HEK293 (cell line): ENCODE results near the gene GSC2.

ENCODE experiments used
- CTCF ChIA-PET: fragments of 350-600 bp; formaldehyde crosslinking; extraction: SDS; loops from one replicate; lab custom pipeline; 2021; ENCODE audit warnings: antibody characterized with exemption; lab: Yijun Ruan, JAX
- POLR2A ChIA-PET: fragments of 300-600 bp; formaldehyde crosslinking; extraction: SDS; loops from one replicate; lab custom pipeline; 2020; ENCODE audit warnings: antibody characterized with exemption, inconsistent platforms; lab: Yijun Ruan, JAX
- H3K27ac ChIP-seq: fragments of 200-500 bp; sonication (Bioruptor generic); 2 replicates; pipeline ENCODE4 v1.5.1; 2014; ENCODE audit warnings: low read depth, low read length, control low read depth, inconsistent platforms; ENCODE audit errors: extremely low read depth
- H3K36me3 ChIP-seq, 2 experiments: fragments of 200-500 bp in 1 of 2; sonication (Bioruptor generic) in 1 of 2; 1 replicate in 1 of 2; 2 replicates in 1 of 2; pipeline ENCODE4 v1.5.1; 2014 to 2017; ENCODE audit warnings: inconsistent platforms in 2 of 2, low read length in 2 of 2; ENCODE audit not compliant: control insufficient read depth in 2 of 2, insufficient read depth in 1 of 2
- H3K4me1 ChIP-seq: fragments of 200-500 bp; sonication (Bioruptor generic); 2 replicates; pipeline ENCODE4 v1.5.1; 2014; ENCODE audit warnings: mild to moderate bottlenecking, low read length, inconsistent platforms; ENCODE audit not compliant: control insufficient read depth, insufficient read depth
- H3K4me3 ChIP-seq: 2 replicates; pipeline ENCODE4 v1.5.1; 2011; ENCODE audit warnings: low read depth, mild to moderate bottlenecking, control low read depth, low read length, moderate library complexity
- H3K9me3 ChIP-seq: fragments of 200-500 bp; sonication (Bioruptor generic); 2 replicates; pipeline ENCODE4 v1.5.1; 2014; ENCODE audit warnings: low read depth, low read length, inconsistent platforms; ENCODE audit not compliant: control insufficient read depth, insufficient read depth
- GFI1B ChIP-seq: fragments of 450-650 bp; formaldehyde crosslinking; IDR thresholded peaks from 2 replicates; pipeline ENCODE4 v1.5.1; 2016; ENCODE audit warnings: missing biosample characterization, missing genetic modification characterization
- HOXA7 ChIP-seq: sonication (generic); formaldehyde crosslinking; IDR thresholded peaks from 2 replicates; pipeline ENCODE4 v1.8.1; 2022; ENCODE audit warnings: missing genetic modification reagents, borderline replicate concordance
- KLF16 ChIP-seq: fragments of 450-650 bp; formaldehyde crosslinking; IDR thresholded peaks from 2 replicates; pipeline ENCODE4 v1.5.1; 2017; ENCODE audit warnings: missing biosample characterization, missing genetic modification characterization
- REPIN1 ChIP-seq: fragments of 450-650 bp; formaldehyde crosslinking; IDR thresholded peaks from 2 replicates; pipeline ENCODE4 v1.5.1; 2017; ENCODE audit warnings: missing biosample characterization, missing genetic modification characterization, low read depth
- SP7 ChIP-seq: fragments of 450-650 bp; formaldehyde crosslinking; IDR thresholded peaks from 2 replicates; pipeline ENCODE4 v1.5.1; 2016; ENCODE audit warnings: missing biosample characterization, missing genetic modification characterization
- ZBTB6 ChIP-seq: fragments of 450-650 bp; formaldehyde crosslinking; IDR thresholded peaks from 2 replicates; pipeline ENCODE4 v1.5.1; 2017; ENCODE audit warnings: missing biosample characterization, missing genetic modification characterization
- ZNF132 ChIP-seq: fragments of 450-650 bp; formaldehyde crosslinking; IDR thresholded peaks from 2 replicates; pipeline ENCODE4 v1.5.1; 2017; ENCODE audit warnings: missing biosample characterization, missing genetic modification characterization, borderline replicate concordance
- ZNF2 ChIP-seq: fragments of 450-650 bp; formaldehyde crosslinking; IDR thresholded peaks from 2 replicates; pipeline ENCODE4 v1.5.1; 2016; ENCODE audit warnings: missing biosample characterization, missing genetic modification characterization
- ZNF311 ChIP-seq: fragments of 450-650 bp; formaldehyde crosslinking; IDR thresholded peaks from 2 replicates; pipeline ENCODE4 v1.5.1; 2017; ENCODE audit warnings: missing biosample characterization, missing genetic modification characterization, borderline replicate concordance
- ZNF423 ChIP-seq: fragments of 450-650 bp; formaldehyde crosslinking; IDR thresholded peaks from 2 replicates; pipeline ENCODE4 v1.5.1; 2016; ENCODE audit warnings: missing biosample characterization, missing genetic modification characterization
- ZNF518A ChIP-seq: fragments of 450-650 bp; formaldehyde crosslinking; conservative IDR thresholded peaks from 2 replicates; pipeline ENCODE4 v1.5.1; 2016; ENCODE audit warnings: low read depth, missing biosample characterization, missing genetic modification characterization
- ZNF549 ChIP-seq: fragments of 450-650 bp; IDR thresholded peaks from 2 replicates; pipeline ENCODE4 v1.5.1; 2018; ENCODE audit warnings: missing biosample characterization, missing genetic modification characterization, mild to moderate bottlenecking, inconsistent platforms, moderate library complexity
- ZNF571 ChIP-seq: fragments of 450-650 bp; formaldehyde crosslinking; IDR thresholded peaks from 2 replicates; pipeline ENCODE4 v1.5.0; 2017; ENCODE audit warnings: missing biosample characterization, missing genetic modification characterization
- ZNF596 ChIP-seq: fragments of 450-650 bp; IDR thresholded peaks from 2 replicates; pipeline ENCODE4 v1.5.0; 2018; ENCODE audit warnings: missing biosample characterization, mild to moderate bottlenecking, missing genetic modification characterization, moderate library complexity
- ZNF776 ChIP-seq: fragments of 450-650 bp; formaldehyde crosslinking; IDR thresholded peaks from 2 replicates; pipeline ENCODE4 v1.5.0; 2017; ENCODE audit warnings: missing biosample characterization, missing genetic modification characterization, borderline replicate concordance
- ZSCAN16 ChIP-seq: fragments of 450-650 bp; formaldehyde crosslinking; IDR thresholded peaks from 2 replicates; pipeline ENCODE4 v1.5.1; 2016; ENCODE audit warnings: missing biosample characterization, missing genetic modification characterization
- ZSCAN30 ChIP-seq: fragments of 450-650 bp; IDR thresholded peaks from 2 replicates; pipeline ENCODE4 v1.5.1; 2018; ENCODE audit warnings: missing biosample characterization, mild to moderate bottlenecking, missing genetic modification characterization, moderate library complexity

GSC2 gene

GRCh38 chr22:19194766-19195536 is 44.9 kb upstream of the GSC2 start (continued):
- TF ChIP-seq ZNF423 (tag by site-specific recombination) (no peak), ZNF311 (tag by site-specific recombination) (no peak), ZSCAN16 (no peak), ZNF2 (tag by site-specific recombination) (no peak)

- Histone ChIP-seq H3K36me3 (peaks cover 0 to 40% of the 10 kb centered on the region in 2 experiments; a peak in 2 of 3 replicates), H3K4me1 (no peaks in the 10 kb centered on the region), H3K4me3 (no peak overlapping the region), H3K9me3 (no peaks in the 10 kb centered on the region), H3K27ac (no peak overlapping the region)
- CTCF ChIA-PET: interaction anchor here (0.6 kb wide), 2 partner anchors 257 to 530 kb away, joined by 3 to 4 read pairs; partner anchors contain the start of gene GP1BB
- TF ChIP-seq ZBTB6 (tag by site-specific recombination) (no peak), SP7 (tag by site-specific recombination) (no peak), ZNF776 (no peak), REPIN1 (tag by site-specific recombination) (no peak), ZSCAN30 (no peak), ZNF132 (no peak), ZNF2 (tag by site-specific recombination) (no peak), KLF16 (tag by site-specific recombination) (no peak), GFI1B (tag by site-specific recombination) (no peak), ZNF549 (tag by site-specific recombination) (no peak), ZNF571 (tag by site-specific recombination) (no peak), HOXA7 (CRISPR knock-in tag) (no peak), ZNF596 (no peak), ZNF518A (no peak)
- POLR2A ChIA-PET: no interaction called here
These were observed 43.8 kb upstream of the GSC2 start for GRCh38 chr22:19193879-19194278.
